Neuron (in vitro differentiated cells): ENCODE results near the gene CD47.

ENCODE experiments used
- H2AFZ ChIP-seq: one replicate; pipeline ENCODE4 v1.6.1; 2013; ENCODE audit warnings: low read depth, mild to moderate bottlenecking, inconsistent platforms, low read length, moderate library complexity
- H3K27me3 ChIP-seq: one replicate; pipeline ENCODE4 v1.6.1; 2013; ENCODE audit warnings: low read length; ENCODE audit not compliant: insufficient read depth
- H3K36me3 ChIP-seq: one replicate; pipeline ENCODE4 v1.6.1; 2013; ENCODE audit warnings: low read length; ENCODE audit not compliant: insufficient read depth
- H3K4me1 ChIP-seq: one replicate; pipeline ENCODE4 v1.6.1; 2013; ENCODE audit warnings: low read length; ENCODE audit not compliant: insufficient read depth
- H3K4me3 ChIP-seq: 2 replicates; pipeline ENCODE4 v1.5.1; 2013; ENCODE audit warnings: mild to moderate bottlenecking, low read length, moderate library complexity
- H3K9me3 ChIP-seq: one replicate; pipeline ENCODE4 v1.6.1; 2013; ENCODE audit warnings: low read length

CD47 gene

GRCh38 chr3:108093021-108093420, 2.2 kb upstream of the CD47 start:
- Histone ChIP-seq H3K36me3 (no peaks in the 10 kb centered on the region), H3K4me1 (peaks cover 11% of the 10 kb centered on the region), H3K9me3 (no peaks in the 10 kb centered on the region), H3K4me3 (no peak overlapping the region), H2AFZ (no peak overlapping the region), H3K27me3 (no peaks in the 10 kb centered on the region)

- H3K4me1 ChIP-seq, result peaks cover 11% of the 10 kb centered on the region
- no peaks in the 10 kb centered on the region for H3K27me3 ChIP-seq
- H2AFZ ChIP-seq, result no peak overlapping the region
- no peaks in the 10 kb centered on the region for H3K36me3 ChIP-seq
- no peaks in the 10 kb centered on the region for H3K9me3 ChIP-seq
- H3K4me3 ChIP-seq, result no peak overlapping the region
Observed at GRCh38 chr3:108092501-108092900, 1.7 kb upstream of the CD47 start.

DNA sequence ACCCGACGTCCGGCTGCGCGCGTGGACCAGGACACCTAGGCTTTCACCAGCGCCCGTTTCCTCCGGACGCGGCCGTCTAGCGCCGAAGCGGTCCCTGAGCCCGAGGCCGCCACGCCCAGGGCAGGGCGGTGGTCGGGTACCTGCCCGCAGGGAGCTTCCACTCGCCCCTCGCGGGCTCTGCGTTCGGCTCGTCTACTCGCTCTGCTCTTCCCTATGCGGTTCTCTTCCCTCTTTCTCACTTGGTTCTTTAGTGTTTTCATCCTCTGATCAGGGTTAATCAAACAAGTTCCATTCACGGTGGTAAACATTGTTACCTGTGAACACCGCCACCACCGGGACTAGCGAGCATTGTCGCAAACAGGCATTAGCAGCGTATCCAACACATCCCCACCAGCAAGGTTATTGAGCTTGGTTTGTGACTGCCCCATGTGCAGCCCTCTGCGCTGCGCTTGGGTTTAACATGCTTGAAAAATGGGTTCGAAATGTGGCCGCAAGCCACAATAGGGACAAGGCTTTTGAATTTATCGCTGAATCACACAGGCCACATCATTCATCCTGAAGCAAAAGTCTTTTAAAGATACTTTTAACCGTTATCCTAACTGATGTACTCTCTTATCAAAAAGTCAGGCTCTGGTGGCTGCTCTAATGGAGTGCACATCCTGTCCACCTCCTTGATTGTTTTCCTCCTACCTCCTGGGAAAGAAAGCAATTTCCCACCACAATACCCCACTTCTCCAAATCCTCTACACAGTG, 843 bp upstream of the CD47 start:
- Histone ChIP-seq H3K9me3 (no peaks in the 10 kb centered on the region), H3K36me3 (no peaks in the 10 kb centered on the region), H2AFZ (peak overlapping the region; percentile 91), H3K27me3 (no peaks in the 10 kb centered on the region), H3K4me1 (peaks cover 11% of the 10 kb centered on the region), H3K4me3 (no peak overlapping the region)

DNA sequence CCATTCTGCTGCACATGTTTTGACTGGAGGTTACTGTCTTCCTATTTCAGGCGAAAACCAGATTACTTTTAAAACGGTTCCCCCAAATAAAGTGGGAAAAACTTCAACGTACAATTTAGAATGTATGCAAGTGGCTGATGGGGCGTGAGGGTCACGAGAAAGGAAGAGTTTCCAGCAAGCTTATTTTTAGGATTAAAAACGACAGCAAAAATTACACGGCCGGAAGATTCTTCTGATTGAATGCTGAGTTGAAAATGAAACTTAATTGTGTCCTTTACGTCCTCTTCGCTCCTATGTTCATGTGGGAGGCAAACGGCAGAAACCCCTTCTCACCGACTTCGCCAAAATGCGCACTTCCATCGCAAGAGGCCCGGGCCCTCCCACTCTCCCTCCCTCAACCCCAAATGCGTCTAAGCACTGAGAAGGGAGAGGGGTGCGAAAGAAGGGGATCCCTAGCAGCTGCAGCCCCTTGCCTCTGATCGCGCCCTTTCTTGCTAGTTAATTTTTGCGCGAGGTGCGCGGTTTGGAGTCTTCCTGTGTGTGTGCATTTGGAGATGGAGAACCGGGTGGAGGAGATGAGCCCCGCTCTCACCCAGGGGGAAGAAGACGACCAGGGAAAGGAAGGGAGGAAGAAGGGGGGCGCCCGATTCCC, 656 bp downstream of the CD47 start:
- Histone ChIP-seq H3K27me3 (no peaks in the 10 kb centered on the region), H2AFZ (peak overlapping the region; percentile 91), H3K9me3 (no peaks in the 10 kb centered on the region), H3K4me1 (peaks cover 11% of the 10 kb centered on the region), H3K4me3 (peak overlapping the region; percentile 97), H3K36me3 (peaks cover 2% of the 10 kb centered on the region)

DNA sequence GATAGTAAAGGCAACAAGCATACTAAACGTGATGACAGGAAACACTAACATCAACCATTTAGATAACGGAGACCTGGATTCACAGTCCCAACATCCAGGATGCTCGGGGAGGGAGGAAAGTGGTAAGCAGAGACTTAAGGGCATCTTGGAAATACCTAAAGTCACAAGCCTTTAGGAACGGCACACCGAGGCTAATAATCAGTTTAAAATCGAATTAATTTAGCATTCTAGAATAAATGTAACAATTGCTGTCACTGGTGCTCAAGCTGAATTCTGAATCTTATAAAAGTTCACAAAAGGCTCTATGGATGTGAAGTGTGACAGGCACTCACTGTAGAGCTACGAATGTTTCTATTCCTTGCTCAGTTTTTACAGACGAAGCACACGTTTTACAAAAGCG, 1.3 kb downstream of the CD47 start:
- Histone ChIP-seq H3K4me3 (peak overlapping the region; percentile 97), H2AFZ (peak overlapping the region; percentile 91), H3K9me3 (no peaks in the 10 kb centered on the region)

DNA sequence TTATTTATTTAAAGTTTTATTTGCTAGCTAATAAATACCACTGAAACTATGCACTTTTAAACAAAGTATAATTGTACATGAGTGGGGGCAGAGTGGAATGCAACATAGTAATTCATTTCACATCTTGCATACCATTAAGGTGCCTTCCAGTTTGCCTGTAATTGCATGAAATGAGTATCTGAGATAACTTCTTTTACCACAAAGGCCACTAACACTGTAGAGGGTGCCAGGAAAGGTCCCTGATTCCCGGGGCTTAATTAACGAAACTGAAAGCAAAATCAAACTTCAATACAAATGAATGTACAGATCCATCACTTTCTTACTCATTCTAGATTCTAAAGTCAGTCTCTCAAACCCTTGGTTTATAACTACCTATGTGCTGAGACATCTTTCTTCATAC, 2.1 kb downstream of the CD47 start:
- Histone ChIP-seq H3K27me3 (no peaks in the 10 kb centered on the region), H3K9me3 (no peaks in the 10 kb centered on the region), H3K4me1 (peaks cover 11% of the 10 kb centered on the region), H2AFZ (no peak overlapping the region), H3K36me3 (peaks cover 2% of the 10 kb centered on the region), H3K4me3 (peak overlapping the region; percentile 97)

More for the DNA sequence above, 1.3 kb downstream of the CD47 start:
- H3K27me3 ChIP-seq, result no peaks in the 10 kb centered on the region
- peaks cover 2% of the 10 kb centered on the region for H3K36me3 ChIP-seq
- H3K4me1 ChIP-seq, result peaks cover 11% of the 10 kb centered on the region

- H2AFZ ChIP-seq, result no peak overlapping the region
- peaks cover 2% of the 10 kb centered on the region for H3K36me3 ChIP-seq
- H3K9me3 ChIP-seq, result no peaks in the 10 kb centered on the region
- H3K27me3 ChIP-seq, result no peaks in the 10 kb centered on the region
- H3K4me3 ChIP-seq, result peak overlapping the region; percentile 97
- H3K4me1 ChIP-seq, result peaks cover 11% of the 10 kb centered on the region
Observed at GRCh38 chr3:108088146-108088545, 2.7 kb downstream of the CD47 start.

GRCh38 chr3:108086653-108087052, 4.2 kb downstream of the CD47 start:
- H3K4me1 ChIP-seq, result peaks cover 11% of the 10 kb centered on the region
- H3K4me3 ChIP-seq, result no peak overlapping the region
- peaks cover 2% of the 10 kb centered on the region for H3K36me3 ChIP-seq
- H3K9me3 ChIP-seq, result no peaks in the 10 kb centered on the region
- H3K27me3 ChIP-seq, result no peaks in the 10 kb centered on the region
- H2AFZ ChIP-seq, result no peak overlapping the region

- Histone ChIP-seq H3K36me3 (peaks cover 2% of the 10 kb centered on the region), H3K4me3 (no peak overlapping the region), H3K27me3 (no peaks in the 10 kb centered on the region)
Observed at GRCh38 chr3:108085810-108086350, 5.0 kb downstream of the CD47 start.

DNA sequence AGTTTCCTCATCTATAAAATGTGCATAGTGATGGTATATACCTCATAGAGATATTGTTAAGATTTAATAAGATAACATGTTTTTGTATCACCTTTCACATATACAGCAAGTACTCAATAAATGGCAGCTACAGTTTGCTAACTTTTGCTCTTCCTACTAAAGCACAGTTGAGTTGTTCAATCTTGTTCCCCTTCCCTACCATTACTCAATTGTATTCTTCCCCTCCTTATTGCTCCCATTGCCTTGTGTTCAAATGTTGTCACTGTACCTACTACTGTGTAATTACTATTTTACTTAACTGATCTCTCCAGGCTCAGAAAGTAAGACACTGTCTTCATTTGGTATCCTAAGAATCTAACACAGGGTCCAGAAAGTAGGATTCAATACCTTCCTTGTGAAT, 5.5 kb downstream of the CD47 start:
- Histone ChIP-seq H3K4me3 (no peak overlapping the region), H3K36me3 (peaks cover 2% of the 10 kb centered on the region), H3K9me3 (no peaks in the 10 kb centered on the region), H3K27me3 (no peaks in the 10 kb centered on the region), H2AFZ (no peak overlapping the region), H3K4me1 (peaks cover 11% of the 10 kb centered on the region)

More at GRCh38 chr3:108085810-108086350, 5.0 kb downstream of the CD47 start:
- no peak overlapping the region for H2AFZ ChIP-seq
- H3K9me3 ChIP-seq, result no peaks in the 10 kb centered on the region
- peaks cover 11% of the 10 kb centered on the region for H3K4me1 ChIP-seq

GRCh38 chr3:108079877-108080276, 11.0 kb downstream of the CD47 start:
- Histone ChIP-seq H3K27me3 (no peaks in the 10 kb centered on the region), H3K9me3 (peaks cover 5% of the 10 kb centered on the region), H3K4me1 (no peaks in the 10 kb centered on the region), H3K4me3 (no peak overlapping the region), H3K36me3 (peaks cover 38% of the 10 kb centered on the region), H2AFZ (no peak overlapping the region)

DNA sequence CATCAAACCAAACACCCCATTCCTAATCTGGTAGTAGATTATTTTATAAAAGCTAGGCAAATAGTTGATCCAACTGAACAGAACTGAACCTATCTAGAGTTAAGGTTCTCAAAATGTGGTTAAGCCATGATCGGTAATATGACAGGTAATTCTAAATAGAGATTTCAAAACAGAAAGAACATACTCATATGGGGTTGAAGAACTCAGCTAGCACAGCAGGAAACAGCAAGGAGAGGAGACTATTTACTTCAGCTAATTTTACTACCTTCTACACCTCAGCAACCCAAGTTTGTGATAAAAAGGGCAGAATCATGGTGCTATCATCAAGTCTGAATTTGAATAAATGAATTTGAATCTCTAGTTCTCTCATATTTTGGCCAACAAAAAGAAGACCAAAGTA, 11.8 kb downstream of the CD47 start:
- H3K9me3 ChIP-seq, result peaks cover 5% of the 10 kb centered on the region
- H2AFZ ChIP-seq, result no peak overlapping the region
- H3K36me3 ChIP-seq, result peaks cover 38% of the 10 kb centered on the region
- H3K4me3 ChIP-seq, result no peak overlapping the region
- H3K4me1 ChIP-seq, result no peaks in the 10 kb centered on the region
- no peaks in the 10 kb centered on the region for H3K27me3 ChIP-seq

- H3K27me3 ChIP-seq, result no peaks in the 10 kb centered on the region
- peaks cover 40% of the 10 kb centered on the region for H3K36me3 ChIP-seq
- no peak overlapping the region for H2AFZ ChIP-seq
- no peak overlapping the region for H3K4me3 ChIP-seq
- peaks cover 5% of the 10 kb centered on the region for H3K9me3 ChIP-seq
- no peaks in the 10 kb centered on the region for H3K4me1 ChIP-seq
Observed at GRCh38 chr3:108076564-108076963, 14.3 kb downstream of the CD47 start.
